ENCODE results near the gene CHRNB2.

Gene CHRNB2

DNA sequence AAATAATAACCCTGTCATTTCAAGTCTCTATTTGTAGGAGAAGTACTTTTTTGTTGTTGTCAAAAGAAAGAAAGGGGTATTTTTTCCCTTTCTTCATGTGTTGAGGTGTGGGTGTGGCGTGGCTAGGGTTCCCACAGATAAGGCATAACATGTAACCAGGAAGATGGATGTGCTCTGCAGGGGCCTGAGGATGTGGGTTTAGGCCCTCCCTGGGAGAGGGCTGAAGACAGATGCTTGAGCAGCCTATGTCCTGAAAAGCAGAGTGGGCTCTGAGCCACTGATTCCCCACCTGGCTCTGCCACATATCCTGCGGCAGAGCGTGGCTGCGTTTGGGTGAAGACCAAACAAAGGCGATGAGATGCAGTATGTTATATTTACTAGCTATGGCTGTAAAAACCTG lies 54.3 kb downstream of the CHRNB2 start:
- TF ChIP-seq, protein P1, sequence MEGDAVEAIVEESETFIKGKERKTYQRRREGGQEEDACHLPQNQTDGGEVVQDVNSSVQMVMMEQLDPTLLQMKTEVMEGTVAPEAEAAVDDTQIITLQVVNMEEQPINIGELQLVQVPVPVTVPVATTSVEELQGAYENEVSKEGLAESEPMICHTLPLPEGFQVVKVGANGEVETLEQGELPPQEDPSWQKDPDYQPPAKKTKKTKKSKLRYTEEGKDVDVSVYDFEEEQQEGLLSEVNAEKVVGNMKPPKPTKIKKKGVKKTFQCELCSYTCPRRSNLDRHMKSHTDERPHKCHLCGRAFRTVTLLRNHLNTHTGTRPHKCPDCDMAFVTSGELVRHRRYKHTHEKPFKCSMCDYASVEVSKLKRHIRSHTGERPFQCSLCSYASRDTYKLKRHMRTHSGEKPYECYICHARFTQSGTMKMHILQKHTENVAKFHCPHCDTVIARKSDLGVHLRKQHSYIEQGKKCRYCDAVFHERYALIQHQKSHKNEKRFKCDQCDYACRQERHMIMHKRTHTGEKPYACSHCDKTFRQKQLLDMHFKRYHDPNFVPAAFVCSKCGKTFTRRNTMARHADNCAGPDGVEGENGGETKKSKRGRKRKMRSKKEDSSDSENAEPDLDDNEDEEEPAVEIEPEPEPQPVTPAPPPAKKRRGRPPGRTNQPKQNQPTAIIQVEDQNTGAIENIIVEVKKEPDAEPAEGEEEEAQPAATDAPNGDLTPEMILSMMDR (conservative IDR thresholded peaks at IDR 0.05; ENCODE audit: low read depth): no peak
- ChIA-PET POLR2A (ENCODE audit: low non-redundant PET) (no interaction called here), CTCF (no interaction called here)
- no peak for DNase-seq (ENCODE audit: low spot score)
- no peak overlapping the region for H3K27ac ChIP-seq

DNA sequence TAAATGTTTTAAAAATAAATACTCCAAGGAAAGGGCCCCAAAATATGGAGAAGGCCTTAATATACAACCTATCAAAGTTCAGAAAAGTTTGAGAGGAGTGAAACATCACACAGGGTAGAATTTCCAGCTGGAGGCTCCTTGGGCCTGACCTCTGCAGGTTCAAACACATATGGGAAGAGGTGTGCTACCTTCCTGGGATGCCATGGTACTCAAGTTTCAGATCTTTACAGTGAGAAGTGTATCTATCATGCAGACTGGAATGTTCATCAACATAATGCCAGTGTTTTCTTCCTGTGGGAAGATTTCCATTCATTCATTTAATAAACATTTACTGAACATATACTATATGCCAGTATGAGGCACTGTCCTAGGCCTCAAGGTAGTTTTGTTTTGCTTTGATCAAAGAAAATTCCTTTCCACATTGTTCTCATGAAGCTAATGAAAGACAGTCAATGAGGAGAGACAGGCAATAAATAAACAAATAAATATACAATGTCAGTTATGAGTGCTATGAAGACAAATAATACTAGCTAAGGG lies 55.0 kb downstream of the CHRNB2 start:
- ChIA-PET POLR2A (ENCODE audit: low non-redundant PET) (no interaction called here), CTCF (interaction anchor here (0.5 to 0.6 kb wide), 2 partner anchors 18 to 233 kb away, joined by 3 to 5 read pairs; no protein-coding TSS in a partner anchor)
- TF ChIP-seq, protein P1 (conservative IDR thresholded peaks at IDR 0.05; ENCODE audit: low read depth): no peak
- DNase-seq (ENCODE audit: low spot score): peak; percentile 38
- H3K27ac ChIP-seq: no peak overlapping the region

DNA sequence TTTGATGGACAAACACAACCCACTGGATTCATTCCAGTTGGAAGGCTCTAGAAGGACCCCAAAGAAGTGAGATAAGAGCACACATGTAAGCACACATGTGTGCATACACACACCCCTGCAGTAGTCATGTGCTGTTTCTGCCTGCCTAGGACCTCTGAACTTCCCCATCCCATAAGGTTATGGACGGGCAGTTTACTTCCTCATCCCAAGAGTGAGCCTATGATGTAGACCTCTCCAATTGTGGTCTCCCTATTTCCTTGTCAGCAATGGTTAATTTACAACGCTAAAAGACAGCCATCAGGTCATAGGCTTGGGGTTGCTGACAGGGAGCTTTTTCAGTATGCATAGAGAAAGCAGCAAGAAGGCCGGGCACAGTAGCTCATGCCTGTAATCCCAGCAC lies 55.8 kb downstream of the CHRNB2 start:
- ChIA-PET CTCF (no interaction called here), POLR2A (ENCODE audit: low non-redundant PET) (no interaction called here)
- DNase-seq (ENCODE audit: low spot score): no peak
- TF ChIP-seq, protein P1 (conservative IDR thresholded peaks at IDR 0.05; ENCODE audit: low read depth): no peak
- no peak overlapping the region; the same call in 1 of the 2 replicates for H3K27ac ChIP-seq

DNA sequence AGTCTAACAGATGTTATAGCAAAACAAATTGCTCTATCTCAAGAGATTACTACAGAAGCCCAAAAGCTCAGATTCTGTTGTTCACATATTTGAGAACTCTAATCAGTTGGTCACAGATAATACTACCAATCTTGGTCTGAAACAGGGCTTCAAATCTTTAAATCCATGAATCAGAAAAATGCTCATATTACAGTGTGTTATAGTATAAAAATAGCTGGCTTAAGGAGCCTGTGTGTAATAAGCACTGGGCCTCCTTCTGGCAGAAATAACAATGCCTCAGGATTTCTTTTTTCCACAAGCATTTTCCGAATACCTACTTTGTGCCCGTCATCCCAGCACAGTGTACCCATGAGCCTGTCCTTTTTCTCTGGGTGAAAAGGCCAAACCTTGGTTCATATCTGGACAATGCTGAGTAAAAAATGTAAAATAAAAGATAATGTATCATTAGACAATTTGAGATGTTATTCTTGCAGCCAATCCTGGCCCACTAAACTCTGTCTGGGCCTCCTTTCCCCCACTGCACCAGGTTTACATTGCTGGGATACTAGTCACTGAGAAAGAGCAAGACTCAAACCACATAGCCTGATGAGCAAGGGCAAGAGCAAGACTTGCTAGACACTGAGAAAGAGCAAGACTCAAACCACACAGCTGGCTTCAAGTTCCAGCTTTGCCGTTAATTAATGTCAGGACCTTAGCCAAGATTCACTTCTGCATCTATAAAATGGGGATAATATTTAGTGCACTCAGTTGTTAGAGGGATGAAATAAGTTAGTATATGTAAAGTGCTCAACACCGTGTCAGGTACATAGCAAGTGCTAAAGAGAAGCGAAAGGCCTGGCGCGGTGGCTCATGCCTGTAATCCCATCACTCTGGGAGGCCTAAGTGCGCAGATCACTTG lies 57.4 kb downstream of the CHRNB2 start:
- POLR2A ChIA-PET (ENCODE audit: low non-redundant PET): interaction anchor here (0.5 kb wide), 1 partner anchor 66 kb away, joined by 3 read pairs; no protein-coding TSS in a partner anchor
- CTCF ChIA-PET: interaction anchor here (0.6 to 1.3 kb wide), 4 partner anchors 175 to 441 kb away, joined by 3 to 7 read pairs (median 4); no protein-coding TSS in a partner anchor
- no peak overlapping the region for H3K27ac ChIP-seq
- no peak for DNase-seq (ENCODE audit: low spot score)
- TF ChIP-seq, protein P1 (conservative IDR thresholded peaks at IDR 0.05; ENCODE audit: low read depth): no peak

DNA sequence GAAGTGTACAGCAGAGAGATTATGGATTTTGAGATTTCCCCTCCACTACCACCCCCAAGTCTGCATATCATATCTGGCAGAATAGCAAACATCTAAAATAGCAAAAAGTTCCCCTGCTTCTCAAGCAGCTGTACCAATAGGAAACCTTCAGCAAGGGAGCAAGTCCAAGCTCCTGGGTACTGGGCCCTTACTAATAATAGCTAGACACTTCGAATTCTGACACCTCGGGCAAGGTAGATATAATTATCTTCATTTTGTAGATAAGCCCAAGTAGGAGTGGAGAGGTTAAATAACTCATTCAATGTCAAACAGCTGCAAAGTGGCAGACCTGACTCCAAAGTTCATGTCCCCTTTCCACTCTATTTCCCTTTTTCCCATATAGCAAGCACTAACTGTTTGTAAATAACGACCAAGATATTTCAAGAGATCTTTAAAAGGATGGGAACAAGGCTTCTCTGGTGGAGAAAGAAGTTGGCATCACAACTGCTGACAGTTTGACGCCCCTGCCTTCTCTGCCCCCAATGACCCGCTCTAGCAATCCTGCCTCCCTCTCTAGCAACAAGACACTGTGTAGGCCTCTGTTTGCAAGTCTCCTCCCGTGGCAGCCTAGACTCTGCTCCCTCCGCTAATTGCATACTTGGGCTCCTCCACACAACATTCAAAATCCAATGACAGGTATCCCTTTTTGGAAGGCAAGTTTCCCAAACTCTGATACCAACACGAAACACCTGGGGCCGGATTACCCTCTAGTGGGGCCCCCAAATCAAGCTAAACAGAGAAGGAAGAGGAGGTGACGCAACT lies 59.1 kb downstream of the CHRNB2 start:
- H3K27ac ChIP-seq: peak overlapping the region; percentile 84
- TF ChIP-seq, protein P1 (conservative IDR thresholded peaks at IDR 0.05; ENCODE audit: low read depth): no peak
- DNase-seq (ENCODE audit: low spot score): no peak
- ChIA-PET POLR2A (ENCODE audit: low non-redundant PET) (no interaction called here), CTCF (no interaction called here)

Data from RWPE1 (cell line).